ENCODE data around the gene POLL.

GRCh38 chr10:101585841-101586240 is 2.2 kb downstream of the POLL start:
- TF ChIP-seq, protein P1, sequence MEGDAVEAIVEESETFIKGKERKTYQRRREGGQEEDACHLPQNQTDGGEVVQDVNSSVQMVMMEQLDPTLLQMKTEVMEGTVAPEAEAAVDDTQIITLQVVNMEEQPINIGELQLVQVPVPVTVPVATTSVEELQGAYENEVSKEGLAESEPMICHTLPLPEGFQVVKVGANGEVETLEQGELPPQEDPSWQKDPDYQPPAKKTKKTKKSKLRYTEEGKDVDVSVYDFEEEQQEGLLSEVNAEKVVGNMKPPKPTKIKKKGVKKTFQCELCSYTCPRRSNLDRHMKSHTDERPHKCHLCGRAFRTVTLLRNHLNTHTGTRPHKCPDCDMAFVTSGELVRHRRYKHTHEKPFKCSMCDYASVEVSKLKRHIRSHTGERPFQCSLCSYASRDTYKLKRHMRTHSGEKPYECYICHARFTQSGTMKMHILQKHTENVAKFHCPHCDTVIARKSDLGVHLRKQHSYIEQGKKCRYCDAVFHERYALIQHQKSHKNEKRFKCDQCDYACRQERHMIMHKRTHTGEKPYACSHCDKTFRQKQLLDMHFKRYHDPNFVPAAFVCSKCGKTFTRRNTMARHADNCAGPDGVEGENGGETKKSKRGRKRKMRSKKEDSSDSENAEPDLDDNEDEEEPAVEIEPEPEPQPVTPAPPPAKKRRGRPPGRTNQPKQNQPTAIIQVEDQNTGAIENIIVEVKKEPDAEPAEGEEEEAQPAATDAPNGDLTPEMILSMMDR (IDR thresholded peaks at IDR 0.05; ENCODE audit: insufficient read depth, low read length), result no peak
- TF ChIP-seq, protein P2, sequence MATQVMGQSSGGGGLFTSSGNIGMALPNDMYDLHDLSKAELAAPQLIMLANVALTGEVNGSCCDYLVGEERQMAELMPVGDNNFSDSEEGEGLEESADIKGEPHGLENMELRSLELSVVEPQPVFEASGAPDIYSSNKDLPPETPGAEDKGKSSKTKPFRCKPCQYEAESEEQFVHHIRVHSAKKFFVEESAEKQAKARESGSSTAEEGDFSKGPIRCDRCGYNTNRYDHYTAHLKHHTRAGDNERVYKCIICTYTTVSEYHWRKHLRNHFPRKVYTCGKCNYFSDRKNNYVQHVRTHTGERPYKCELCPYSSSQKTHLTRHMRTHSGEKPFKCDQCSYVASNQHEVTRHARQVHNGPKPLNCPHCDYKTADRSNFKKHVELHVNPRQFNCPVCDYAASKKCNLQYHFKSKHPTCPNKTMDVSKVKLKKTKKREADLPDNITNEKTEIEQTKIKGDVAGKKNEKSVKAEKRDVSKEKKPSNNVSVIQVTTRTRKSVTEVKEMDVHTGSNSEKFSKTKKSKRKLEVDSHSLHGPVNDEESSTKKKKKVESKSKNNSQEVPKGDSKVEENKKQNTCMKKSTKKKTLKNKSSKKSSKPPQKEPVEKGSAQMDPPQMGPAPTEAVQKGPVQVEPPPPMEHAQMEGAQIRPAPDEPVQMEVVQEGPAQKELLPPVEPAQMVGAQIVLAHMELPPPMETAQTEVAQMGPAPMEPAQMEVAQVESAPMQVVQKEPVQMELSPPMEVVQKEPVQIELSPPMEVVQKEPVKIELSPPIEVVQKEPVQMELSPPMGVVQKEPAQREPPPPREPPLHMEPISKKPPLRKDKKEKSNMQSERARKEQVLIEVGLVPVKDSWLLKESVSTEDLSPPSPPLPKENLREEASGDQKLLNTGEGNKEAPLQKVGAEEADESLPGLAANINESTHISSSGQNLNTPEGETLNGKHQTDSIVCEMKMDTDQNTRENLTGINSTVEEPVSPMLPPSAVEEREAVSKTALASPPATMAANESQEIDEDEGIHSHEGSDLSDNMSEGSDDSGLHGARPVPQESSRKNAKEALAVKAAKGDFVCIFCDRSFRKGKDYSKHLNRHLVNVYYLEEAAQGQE (IDR thresholded peaks at IDR 0.05; ENCODE audit: insufficient replicate concordance, low read depth), result no peak
- no peak for TF ChIP-seq GABPA (IDR thresholded peaks at IDR 0.05; ENCODE audit: low read depth)
- TF ChIP-seq SPI1 (IDR thresholded peaks at IDR 0.05; ENCODE audit: borderline replicate concordance, low read depth), result no peak
- TF ChIP-seq POLR2AphosphoS5 (IDR thresholded peaks at IDR 0.05; ENCODE audit: low read depth), result no peak
